HG03342 (cell line): ENCODE measurements around the gene PDE11A.

ENCODE experiments used
- ATAC-seq: cut with Tn5 transposase; IDR thresholded peaks from one replicate; pipeline ENCODE4 v1.9.1; 2021; ENCODE audit warnings: mild to moderate bottlenecking, moderate library complexity; ENCODE audit not compliant: unreplicated experiment

The PDE11A gene

GRCh38 chr2:177772529-177772928, 300.0 kb downstream of the PDE11A start:
- no peak for ATAC-seq

- no peak for ATAC-seq
Measured at GRCh38 chr2:177771191-177771590, 301.4 kb downstream of the PDE11A start.

GRCh38 chr2:177767768-177768167, 304.8 kb downstream of the PDE11A start:
- no peak for ATAC-seq

GRCh38 chr2:177765698-177766097, 306.9 kb downstream of the PDE11A start:
- no peak for ATAC-seq

GRCh38 chr2:177763531-177764265, 308.9 kb downstream of the PDE11A start:
- ATAC-seq: peak; percentile 99

GRCh38 chr2:177759443-177759842, 313.1 kb downstream of the PDE11A start:
- no peak for ATAC-seq

- no peak for ATAC-seq
Measured at GRCh38 chr2:177758591-177759371, 313.8 kb downstream of the PDE11A start.

GRCh38 chr2:177756336-177756735, 316.2 kb downstream of the PDE11A start:
- ATAC-seq: no peak

GRCh38 chr2:177754492-177754873, 318.1 kb downstream of the PDE11A start:
- ATAC-seq: no peak

- ATAC-seq: no peak
Measured at GRCh38 chr2:177753682-177754491, 318.7 kb downstream of the PDE11A start.

GRCh38 chr2:177748360-177748759, 324.2 kb downstream of the PDE11A start:
- no peak for ATAC-seq

- no peak for ATAC-seq
Measured at GRCh38 chr2:177747384-177747783, 325.2 kb downstream of the PDE11A start.

- ATAC-seq: no peak
Measured at GRCh38 chr2:177746358-177746757, 326.2 kb downstream of the PDE11A start.

GRCh38 chr2:177745531-177745930, 327.0 kb downstream of the PDE11A start:
- no peak for ATAC-seq

GRCh38 chr2:177742851-177743250, 329.7 kb downstream of the PDE11A start:
- ATAC-seq: no peak

GRCh38 chr2:177741866-177742265, 330.7 kb downstream of the PDE11A start:
- ATAC-seq: no peak

- ATAC-seq: no peak
Measured at GRCh38 chr2:177740700-177741099, 331.9 kb downstream of the PDE11A start.

GRCh38 chr2:177738461-177739235, 333.9 kb downstream of the PDE11A start:
- no peak for ATAC-seq

- ATAC-seq: no peak
Measured at GRCh38 chr2:177735318-177735803, 337.2 kb downstream of the PDE11A start.

GRCh38 chr2:177733322-177733855, 339.2 kb downstream of the PDE11A start:
- no peak for ATAC-seq
